ENCODE data around the gene ARHGEF11. TPM values are rescaled to one million over a fixed set of nuclear protein-coding genes. Genes with fewer than 3 reads are reported as not detected.

Gene ARHGEF11
- total RNA-seq, 1 experiment from 2014 or later: 41.1 TPM

DNA sequence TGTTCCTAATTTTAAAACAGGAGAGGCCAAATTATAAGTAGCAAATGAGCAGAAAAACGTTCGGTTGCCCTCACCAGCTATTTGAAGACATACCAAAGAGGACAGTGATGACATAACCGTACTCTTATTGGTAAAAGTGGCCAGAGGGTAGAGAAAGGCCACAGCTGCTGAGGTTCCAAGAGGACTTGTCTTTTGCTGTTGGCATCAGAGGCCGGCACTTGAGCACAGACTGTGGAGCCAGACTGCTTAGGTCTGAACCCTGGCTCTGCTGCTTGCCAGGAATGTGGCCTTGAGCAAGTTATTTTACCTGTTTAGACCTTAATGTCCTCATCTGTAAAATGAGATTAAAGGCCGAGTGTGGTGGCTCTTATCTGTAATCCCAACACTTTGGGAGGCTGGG, 39.2 kb upstream of the ARHGEF11 start:
- Histone ChIP-seq H3K79me1 (ENCODE audit: insufficient read depth, low read depth, low read length, poor library complexity, severe bottlenecking) (no peaks in the 10 kb centered on the region), H3T11ph (ENCODE audit: low read length) (no peak overlapping the region), H3K4me1 (ENCODE audit: insufficient read depth, low read length) (peaks cover 3% of the 10 kb centered on the region; the same call in 1 of the 2 replicates), H4K8ac (replicated peaks; ENCODE audit: insufficient read length, low read depth, low read length) (no peak overlapping the region), H3K9ac (ENCODE audit: extremely low read depth, insufficient read length, low read length) (no peak overlapping the region), H3K27ac (ENCODE audit: insufficient read length, low read depth, low read length) (no peak overlapping the region), H4K5ac (ENCODE audit: insufficient read length, low read depth, low read length) (no peak overlapping the region), H3K4ac (ENCODE audit: low read depth, low read length) (no peak overlapping the region), H2BK20ac (ENCODE audit: low read depth, low read length, poor library complexity, severe bottlenecking) (no peak overlapping the region), H3K23me2 (ENCODE audit: insufficient read length, low read depth, low read length, poor library complexity, severe bottlenecking) (no peaks in the 10 kb centered on the region), H3K27me3 (ENCODE audit: insufficient read depth, low read length) (no peaks in the 10 kb centered on the region), H2AFZ (ENCODE audit: low read length) (no peak overlapping the region), H3K14ac (ENCODE audit: insufficient read depth, low read length) (no peak overlapping the region), H2BK5ac (ENCODE audit: insufficient read length, low read length) (no peak overlapping the region), H3K9me3 (ENCODE audit: control insufficient read depth, low read depth, low read length) (no peaks in the 10 kb centered on the region), H2AK5ac (ENCODE audit: insufficient read length, low read length) (no peak overlapping the region), H3K79me2 (ENCODE audit: insufficient read depth, low read length) (no peaks in the 10 kb centered on the region), H3K23ac (ENCODE audit: insufficient read length, low read depth, low read length) (no peak overlapping the region), H4K20me1 (ENCODE audit: control insufficient read depth, insufficient read depth, insufficient read length) (no peaks in the 10 kb centered on the region), H3K56ac (ENCODE audit: insufficient read length, low read depth, low read length) (no peak overlapping the region), H3K4me2 (ENCODE audit: insufficient read depth, insufficient read length, low read length) (no peak overlapping the region), H2BK120ac (ENCODE audit: low read depth, low read length, poor library complexity, severe bottlenecking) (no peak overlapping the region), H2BK15ac (ENCODE audit: low read depth, low read length) (no peak overlapping the region), H4K91ac (ENCODE audit: insufficient read length, low read depth, low read length) (no peak overlapping the region), H2BK12ac (ENCODE audit: insufficient read length, low read depth, low read length) (no peak overlapping the region), H3K18ac (ENCODE audit: insufficient read length, low read depth, low read length) (no peak overlapping the region)
- no peak for DNase-seq
- Mint-ChIP-seq H3K4me1 (peaks cover 14 to 22% of the 10 kb centered on the region in 2 experiments), H3K9me3 (no peaks in the 10 kb centered on the region), H3K36me3 (ENCODE audit: insufficient read depth in 1 of 3, low read depth in 3 of 3) (no peaks in the 10 kb centered on the region), H3K4me3 (no peak overlapping the region), H3K27ac (no peak overlapping the region), H3K27me3 (ENCODE audit: low read depth) (peaks cover 3% of the 10 kb centered on the region)
- no CpG with 5 or more reads among the region's 5 CpGs for WGBS (ENCODE audit: extremely low coverage, insufficient read length, low lambda C conversion rate)
- TF ChIP-seq, protein P1, sequence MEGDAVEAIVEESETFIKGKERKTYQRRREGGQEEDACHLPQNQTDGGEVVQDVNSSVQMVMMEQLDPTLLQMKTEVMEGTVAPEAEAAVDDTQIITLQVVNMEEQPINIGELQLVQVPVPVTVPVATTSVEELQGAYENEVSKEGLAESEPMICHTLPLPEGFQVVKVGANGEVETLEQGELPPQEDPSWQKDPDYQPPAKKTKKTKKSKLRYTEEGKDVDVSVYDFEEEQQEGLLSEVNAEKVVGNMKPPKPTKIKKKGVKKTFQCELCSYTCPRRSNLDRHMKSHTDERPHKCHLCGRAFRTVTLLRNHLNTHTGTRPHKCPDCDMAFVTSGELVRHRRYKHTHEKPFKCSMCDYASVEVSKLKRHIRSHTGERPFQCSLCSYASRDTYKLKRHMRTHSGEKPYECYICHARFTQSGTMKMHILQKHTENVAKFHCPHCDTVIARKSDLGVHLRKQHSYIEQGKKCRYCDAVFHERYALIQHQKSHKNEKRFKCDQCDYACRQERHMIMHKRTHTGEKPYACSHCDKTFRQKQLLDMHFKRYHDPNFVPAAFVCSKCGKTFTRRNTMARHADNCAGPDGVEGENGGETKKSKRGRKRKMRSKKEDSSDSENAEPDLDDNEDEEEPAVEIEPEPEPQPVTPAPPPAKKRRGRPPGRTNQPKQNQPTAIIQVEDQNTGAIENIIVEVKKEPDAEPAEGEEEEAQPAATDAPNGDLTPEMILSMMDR (conservative IDR thresholded peaks at IDR 0.05): no peak

Measured in H9 (cell line).